PC-3 (cell line): ENCODE data around the gene PGAP6.

Source experiments
- CTCF ChIP-seq: fragments of 300-600 bp; sonication (generic); conservative IDR thresholded peaks from 2 replicates; pipeline ENCODE4 v1.5.1; 2017; ENCODE audit warnings: antibody characterized with exemption, low read depth, mild to moderate bottlenecking, low read length
- EZH2phosphoT487 ChIP-seq: fragments of 300-600 bp; sonication (generic); IDR thresholded peaks from 2 replicates; pipeline ENCODE4 v1.6.1; 2018; ENCODE audit warnings: mild to moderate bottlenecking, antibody characterized with exemption, low read length, borderline replicate concordance

GRCh38 chr16:377419-377951, 4.3 kb downstream of the PGAP6 start:
- TF ChIP-seq CTCF (no peak), EZH2phosphoT487 (no peak)
